ENCODE results near the gene WDR82. TPM values are rescaled to one million over a fixed set of nuclear protein-coding genes. Genes with fewer than 3 reads are reported as not detected.
"Not testable (repeated sequence)": the region's sequence is repeated elsewhere in the genome, so short reads cannot be mapped to it uniquely, and the experiment has no call there.

WDR82 gene
- total RNA-seq, 1 experiment from 2014 or later, result 37.9 TPM

GRCh38 chr3:52290596-52291507 lies 12.4 kb upstream of the WDR82 start:
- no peak for DNase-seq (ENCODE audit: extremely low read depth, low read depth)

- no peak for DNase-seq (ENCODE audit: extremely low read depth, low read depth)
These were observed 11.5 kb upstream of the WDR82 start for GRCh38 chr3:52289747-52290595.

- DNase-seq (ENCODE audit: extremely low read depth, low read depth), result no peak
These were observed 10.9 kb upstream of the WDR82 start for GRCh38 chr3:52289338-52289746.

GRCh38 chr3:52288674-52289073 lies 10.2 kb upstream of the WDR82 start:
- DNase-seq (ENCODE audit: extremely low read depth, low read depth), result no peak

DNA sequence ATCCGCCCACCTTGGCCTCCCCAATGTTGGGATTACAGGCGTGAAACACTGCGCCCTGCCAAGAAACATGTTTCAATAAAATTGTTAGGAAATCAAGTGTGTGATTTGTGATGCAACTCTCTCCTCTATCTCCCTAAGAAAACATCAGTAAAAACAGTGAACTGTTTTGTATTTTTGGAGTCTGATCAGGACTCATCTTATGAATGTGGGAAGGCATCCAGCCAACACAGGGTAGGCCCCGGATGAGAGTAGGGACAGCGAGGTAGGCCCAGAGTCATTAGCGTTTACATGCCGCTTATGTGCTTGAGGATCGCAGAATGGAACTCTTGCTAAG lies 8.3 kb upstream of the WDR82 start:
- no peak for DNase-seq (ENCODE audit: extremely low read depth, low read depth)

- not testable (repeated sequence) for DNase-seq (ENCODE audit: extremely low read depth, low read depth)
These were observed 5.6 kb upstream of the WDR82 start for GRCh38 chr3:52284051-52284450.

DNA sequence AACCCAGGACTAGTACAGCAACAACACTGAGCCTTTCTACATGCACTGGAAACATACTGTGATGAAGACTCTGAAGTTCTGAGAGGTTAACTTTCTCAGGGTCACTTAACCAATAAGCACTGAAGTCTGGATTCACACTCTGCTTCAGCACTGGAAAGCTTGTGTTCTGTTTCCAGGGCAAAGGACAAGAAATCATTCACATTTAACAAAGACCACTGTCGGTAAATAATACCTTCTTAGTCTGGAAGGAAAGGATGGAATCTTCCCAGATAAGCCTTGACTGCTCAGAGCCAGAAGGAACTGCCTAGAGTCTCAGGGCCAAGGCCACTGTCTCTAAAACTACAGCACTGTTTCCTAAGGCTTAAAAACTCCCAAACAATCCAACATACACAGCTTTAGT lies 4.9 kb upstream of the WDR82 start:
- DNase-seq (ENCODE audit: extremely low read depth, low read depth), result no peak

DNA sequence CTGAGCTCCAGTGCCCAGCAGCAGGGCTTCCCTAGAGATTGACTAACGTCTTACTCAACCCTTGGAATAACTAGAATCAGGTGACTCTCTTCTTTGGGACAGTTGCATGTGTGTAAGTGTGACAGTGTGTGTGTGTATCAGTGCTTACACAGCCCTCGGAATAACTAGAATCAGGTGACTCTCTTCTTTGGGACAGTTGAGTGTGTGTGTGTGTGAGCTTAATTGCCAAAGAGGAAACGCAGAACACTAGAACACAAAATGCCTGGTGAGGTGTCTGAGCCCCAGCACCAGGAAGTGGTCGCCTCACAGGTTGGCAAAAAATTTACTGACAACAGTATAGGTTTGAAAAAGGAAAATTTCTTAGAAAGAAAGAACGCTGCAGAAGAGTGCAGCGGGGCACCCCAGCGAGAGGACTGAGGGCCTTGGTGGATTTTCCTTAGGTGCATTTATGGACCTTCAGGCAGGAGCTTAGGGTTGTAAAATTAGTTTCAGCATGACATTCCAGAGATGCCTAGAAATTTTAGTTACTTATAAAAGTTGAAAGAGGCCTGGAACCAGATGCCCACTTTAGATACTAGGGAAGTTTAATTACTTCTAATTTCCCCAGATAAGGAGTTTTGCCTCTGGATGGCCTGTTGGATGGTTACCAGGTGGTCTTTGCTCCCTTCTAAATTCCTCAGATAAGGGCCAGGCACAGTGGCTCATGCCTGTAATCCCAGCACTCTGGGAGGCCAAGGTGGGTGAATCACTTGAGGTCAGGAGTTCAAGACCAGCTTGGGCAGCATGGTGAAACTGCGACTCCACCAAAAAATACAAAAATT lies 3.7 kb upstream of the WDR82 start:
- DNase-seq (ENCODE audit: extremely low read depth, low read depth), result no peak

- DNase-seq (ENCODE audit: extremely low read depth, low read depth), result no peak
These were observed 1.6 kb upstream of the WDR82 start for GRCh38 chr3:52280050-52280461.

GRCh38 chr3:52279596-52279995 lies 1.1 kb upstream of the WDR82 start:
- no peak for DNase-seq (ENCODE audit: extremely low read depth, low read depth)

DNA sequence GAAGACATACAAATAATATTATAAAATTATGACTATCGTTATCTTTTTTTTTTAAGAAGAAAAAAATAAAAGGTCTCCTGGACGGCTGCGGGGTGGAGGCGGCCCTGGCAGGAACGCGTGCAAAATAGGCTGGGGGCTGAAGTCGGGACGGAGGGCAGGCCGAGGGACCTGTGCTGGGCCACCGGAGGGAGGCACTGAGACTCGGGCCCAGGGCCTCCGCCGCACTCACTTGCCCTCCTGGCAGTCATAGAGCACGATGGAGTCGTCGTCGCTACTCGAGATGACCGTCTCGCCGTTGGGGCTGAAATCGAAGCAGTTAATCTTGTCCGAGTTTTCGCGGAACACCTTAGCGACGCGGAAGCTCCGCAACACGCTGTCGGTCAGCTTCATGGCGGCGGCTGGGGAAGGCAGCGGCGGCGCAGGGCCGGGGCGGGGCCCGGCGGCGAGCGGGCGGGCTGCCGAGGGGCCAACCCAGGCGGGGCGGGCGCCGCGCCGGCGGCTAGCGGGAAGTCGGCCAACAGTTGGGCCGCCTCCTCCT lies 408 bp downstream of the WDR82 start:
- peak; percentile 21 for DNase-seq (ENCODE audit: extremely low read depth, low read depth)

DNA sequence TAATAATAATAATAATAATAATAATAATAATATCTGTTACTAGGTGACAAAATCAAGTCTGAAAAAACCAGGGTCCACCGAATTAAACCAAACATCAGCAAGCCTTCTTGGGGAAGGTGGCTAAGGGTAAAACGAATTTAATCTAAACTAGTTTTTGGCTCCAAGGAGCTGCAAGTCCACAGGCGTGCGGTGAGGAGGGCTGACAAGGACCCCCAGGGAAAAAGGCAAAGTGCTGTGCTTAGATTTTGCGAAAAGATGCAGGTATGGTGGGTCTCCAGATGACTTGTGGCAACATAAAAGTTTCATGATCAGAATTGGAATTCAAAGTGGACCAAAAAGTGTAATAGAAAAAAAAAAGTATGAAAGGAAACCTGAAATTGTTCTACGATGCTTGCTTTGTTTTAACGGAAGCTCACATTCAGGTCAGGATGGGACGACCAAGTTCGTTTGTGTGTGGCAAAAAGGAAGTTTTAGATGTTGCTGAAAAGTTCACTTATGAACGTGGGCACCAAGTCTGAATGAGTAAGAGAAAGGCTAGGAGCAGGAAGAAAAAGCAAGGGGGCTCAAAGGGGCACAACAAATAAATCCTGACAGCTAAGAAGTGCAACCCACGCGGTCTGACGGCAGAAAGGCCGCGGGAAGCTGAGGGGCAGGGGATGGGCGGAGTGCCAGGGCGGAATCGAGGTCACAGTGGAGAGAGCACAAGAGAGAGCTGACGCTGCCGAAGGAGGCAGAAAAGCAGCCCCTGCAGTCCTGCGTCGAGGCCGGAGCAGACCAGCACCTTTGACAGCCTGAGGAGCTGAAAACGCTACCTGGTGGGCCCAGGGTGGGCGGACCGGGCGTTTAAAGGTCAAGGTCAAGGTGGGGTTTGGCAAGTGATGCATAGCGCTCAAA lies 1.1 kb downstream of the WDR82 start:
- peak; percentile 26 for DNase-seq (ENCODE audit: extremely low read depth, low read depth)

- not testable (repeated sequence) for DNase-seq (ENCODE audit: extremely low read depth, low read depth)
These were observed 3.7 kb downstream of the WDR82 start for GRCh38 chr3:52274781-52275180.

DNA sequence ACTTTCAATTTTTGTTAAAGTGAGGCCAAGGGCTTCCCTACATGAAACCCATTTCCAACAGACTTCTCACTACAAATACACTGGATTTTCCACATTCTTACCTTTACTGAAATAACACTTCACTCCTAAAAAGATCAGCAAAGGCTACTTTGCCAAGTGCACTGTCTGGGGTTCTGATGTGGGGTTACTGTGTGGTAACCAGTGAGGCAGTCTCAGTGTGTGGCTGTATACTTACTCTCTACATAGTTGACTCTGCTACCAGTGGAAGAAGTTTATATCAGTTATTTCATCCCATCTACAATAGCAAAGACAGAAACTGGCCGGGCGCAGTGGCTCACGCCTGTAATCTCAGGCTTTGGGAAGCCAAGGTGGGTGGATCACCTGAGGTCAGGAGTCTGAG lies 5.6 kb downstream of the WDR82 start:
- no peak for DNase-seq (ENCODE audit: extremely low read depth, low read depth)

GRCh38 chr3:52272172-52272571 lies 6.3 kb downstream of the WDR82 start:
- not testable (repeated sequence) for DNase-seq (ENCODE audit: extremely low read depth, low read depth)

- DNase-seq (ENCODE audit: extremely low read depth, low read depth), result no peak
These were observed 8.1 kb downstream of the WDR82 start for GRCh38 chr3:52270252-52270754.

DNA sequence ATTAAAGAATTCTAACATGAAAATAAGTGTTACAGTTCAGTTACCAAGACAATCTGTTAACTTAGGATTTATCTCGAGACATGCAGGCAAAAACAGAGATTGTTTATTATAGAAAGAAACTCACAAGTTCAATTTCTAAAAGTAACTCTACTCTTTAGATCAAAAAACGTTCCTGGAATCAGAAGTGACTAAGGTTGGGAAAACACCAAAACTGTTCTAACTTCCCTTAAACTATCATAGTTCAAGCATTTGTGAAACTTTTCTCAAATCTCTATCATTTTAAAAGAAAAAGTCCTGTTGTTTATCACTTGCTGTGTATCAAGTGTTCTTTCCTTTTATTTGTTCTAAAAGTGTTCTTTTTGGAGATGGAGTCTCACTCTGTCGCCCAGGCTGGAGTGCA lies 8.7 kb downstream of the WDR82 start:
- DNase-seq (ENCODE audit: extremely low read depth, low read depth), result no peak

DNA sequence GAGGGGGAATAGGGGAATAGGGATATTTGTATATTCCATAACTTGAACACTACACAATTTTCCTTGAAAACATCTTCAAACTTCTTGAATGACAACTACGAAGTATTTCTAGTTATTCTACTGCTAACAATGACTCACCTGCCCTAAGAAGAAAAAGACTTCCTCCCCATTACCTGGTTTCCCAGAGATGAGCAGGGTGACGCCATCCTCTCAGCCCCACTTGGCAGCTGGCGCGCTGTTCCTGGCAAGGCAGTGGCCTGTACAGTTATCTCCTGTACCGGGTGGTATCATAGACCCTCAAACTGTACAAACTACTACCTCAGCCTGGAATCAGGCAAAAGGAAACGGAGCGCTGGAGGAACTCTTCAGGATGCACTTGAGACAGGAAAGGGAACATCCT lies 10.4 kb downstream of the WDR82 start:
- no peak for DNase-seq (ENCODE audit: extremely low read depth, low read depth)

- no peak for DNase-seq (ENCODE audit: extremely low read depth, low read depth)
These were observed 13.1 kb downstream of the WDR82 start for GRCh38 chr3:52265387-52265786.
